NT2/D1 (cell line): ENCODE measurements around the gene MAGI2.

Experiments used
- SUZ12 ChIP-seq: IDR thresholded peaks from 2 replicates; pipeline ENCODE4 v1.6.1; 2011; ENCODE audit not compliant: insufficient read length, insufficient read depth; ENCODE audit errors: extremely low read depth
- YY1 ChIP-seq: IDR thresholded peaks from 2 replicates; pipeline ENCODE4 v1.6.1; 2011; ENCODE audit not compliant: insufficient read length, insufficient read depth
- ZNF274 ChIP-seq: IDR thresholded peaks from 2 replicates; pipeline ENCODE4 v1.6.1; 2011; ENCODE audit warnings: mild to moderate bottlenecking, low read depth, low read length

DNA sequence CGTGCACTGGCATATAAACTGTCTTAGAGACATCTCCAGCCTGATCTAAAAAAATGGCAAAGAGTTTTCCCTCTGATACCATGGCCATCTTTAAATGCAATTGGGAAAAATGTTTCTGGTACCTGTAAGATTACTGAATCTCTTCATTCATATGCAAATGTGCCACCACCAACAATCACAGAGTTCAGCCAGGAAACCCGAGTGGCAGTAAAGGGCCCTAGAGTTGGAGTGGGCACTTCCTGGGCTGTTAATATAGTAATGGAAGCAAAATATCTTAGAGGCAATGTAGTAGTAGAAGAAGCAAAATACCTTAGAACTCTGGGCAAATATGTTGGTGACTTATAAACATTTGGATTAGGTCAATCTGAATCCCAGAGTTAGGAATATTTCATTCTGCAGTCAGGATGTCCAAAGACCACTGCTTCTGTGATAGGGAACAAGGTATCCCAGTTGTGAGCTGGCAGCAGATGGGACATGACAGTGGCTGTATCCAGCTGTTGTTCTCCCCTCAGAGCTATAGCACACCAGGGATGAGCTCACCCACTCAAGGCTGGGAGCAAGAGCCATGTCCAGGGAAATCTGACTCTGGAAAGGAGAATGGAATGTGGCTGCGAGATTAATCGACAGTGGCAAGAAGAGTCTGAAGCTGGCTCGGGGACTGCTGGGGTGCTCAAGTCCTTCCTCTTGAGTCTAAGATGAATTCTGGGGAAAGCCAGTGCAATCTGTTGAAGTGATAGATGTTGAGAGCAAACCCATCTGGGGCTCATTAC, 1322.8 kb downstream of the MAGI2 start:
- TF ChIP-seq YY1, result no peak
- TF ChIP-seq SUZ12, result no peak
- TF ChIP-seq ZNF274, result no peak
